ENCODE results near the gene EPS15.
"Not testable (repeated sequence)": the region's sequence is repeated elsewhere in the genome, so short reads cannot be mapped to it uniquely, and the experiment has no call there.

The EPS15 gene

GRCh38 chr1:51519048-51519864 lies at the start of gene EPS15:
TSS of gene EPS15 (minus strand) at chr1:51519266. CDS start at chr1:51519231, 35 bp downstream.
- peak; percentile 84 for DNase-seq (ENCODE audit: low read depth)

GRCh38 chr1:51568231-51568935 lies 49.3 kb upstream of the EPS15 start:
- no peak for DNase-seq (ENCODE audit: low read depth)

- no peak for DNase-seq (ENCODE audit: low read depth)
Measured at GRCh38 chr1:51567653-51568052, 48.6 kb upstream of the EPS15 start.

- no peak for DNase-seq (ENCODE audit: low read depth)
Measured at GRCh38 chr1:51566260-51566659, 47.2 kb upstream of the EPS15 start.

- DNase-seq (ENCODE audit: low read depth): no peak
Measured at GRCh38 chr1:51565009-51565408, 45.9 kb upstream of the EPS15 start.

- no peak for DNase-seq (ENCODE audit: low read depth)
Measured at GRCh38 chr1:51564124-51564523, 45.1 kb upstream of the EPS15 start.

- DNase-seq (ENCODE audit: low read depth): no peak
Measured at GRCh38 chr1:51561702-51562101, 42.6 kb upstream of the EPS15 start.

- DNase-seq (ENCODE audit: low read depth): not testable (repeated sequence)
Measured at GRCh38 chr1:51560895-51561294, 41.8 kb upstream of the EPS15 start.

GRCh38 chr1:51560034-51560433 lies 41.0 kb upstream of the EPS15 start:
- no peak for DNase-seq (ENCODE audit: low read depth)

- no peak for DNase-seq (ENCODE audit: low read depth)
Measured at GRCh38 chr1:51559501-51559900, 40.4 kb upstream of the EPS15 start.

- DNase-seq (ENCODE audit: low read depth): no peak
Measured at GRCh38 chr1:51559064-51559500, 40.0 kb upstream of the EPS15 start.

- no peak for DNase-seq (ENCODE audit: low read depth)
Measured at GRCh38 chr1:51558375-51558924, 39.4 kb upstream of the EPS15 start.

- no peak for DNase-seq (ENCODE audit: low read depth)
Measured at GRCh38 chr1:51557168-51557567, 38.1 kb upstream of the EPS15 start.

GRCh38 chr1:51555866-51556619 lies 37.0 kb upstream of the EPS15 start:
- DNase-seq (ENCODE audit: low read depth): no peak

- DNase-seq (ENCODE audit: low read depth): no peak
Measured at GRCh38 chr1:51553911-51554310, 34.8 kb upstream of the EPS15 start.

GRCh38 chr1:51552929-51553807 lies 34.1 kb upstream of the EPS15 start:
- DNase-seq (ENCODE audit: low read depth): no peak

GRCh38 chr1:51551848-51552296 lies 32.8 kb upstream of the EPS15 start:
- DNase-seq (ENCODE audit: low read depth): no peak

GRCh38 chr1:51551081-51551480 lies 32.0 kb upstream of the EPS15 start:
- no peak for DNase-seq (ENCODE audit: low read depth)

GRCh38 chr1:51549901-51550300 lies 30.8 kb upstream of the EPS15 start:
- no peak for DNase-seq (ENCODE audit: low read depth)

GRCh38 chr1:51549016-51549619 lies 30.1 kb upstream of the EPS15 start:
- DNase-seq (ENCODE audit: low read depth): no peak

- DNase-seq (ENCODE audit: low read depth): no peak
Measured at GRCh38 chr1:51543858-51544257, 24.8 kb upstream of the EPS15 start.

Measured in activated T-helper 9 cell treated with anti-CD3 and anti-CD28 coated beads, Interleukin-2, amount 50 U/mL, for 16 hours (primary cell).